ENCODE measurements around the gene HIF1AN.

Gene HIF1AN

GRCh38 chr10:100524638-100525037, 11.1 kb upstream of the HIF1AN start:
- DNase-seq (ENCODE audit: low read depth in 2 of 2): no peak
- H3K4me3 ChIP-seq (replicated peaks in 1 of 2; ENCODE audit: low read depth in 2 of 2, low read length in 2 of 2): no peak overlapping the region
- TF ChIP-seq CTCF (IDR thresholded peaks at IDR 0.05; ENCODE audit: low read depth, low read length): peak; percentile 3

- peak in 1 of 2 donors; percentile 52 for DNase-seq (ENCODE audit: low read depth in 2 of 2)
- peak overlapping the region; percentile 98 to 99 for H3K4me3 ChIP-seq (replicated peaks in 1 of 2; ENCODE audit: low read depth in 2 of 2, low read length in 2 of 2)
- TF ChIP-seq CTCF (IDR thresholded peaks at IDR 0.05; ENCODE audit: low read depth, low read length): no peak
Observed at GRCh38 chr10:100528123-100528886, 7.4 kb upstream of the HIF1AN start.

GRCh38 chr10:100528921-100529474, 6.7 kb upstream of the HIF1AN start:
- no peak for TF ChIP-seq CTCF (IDR thresholded peaks at IDR 0.05; ENCODE audit: low read depth, low read length)

GRCh38 chr10:100529475-100530298, 6.1 kb upstream of the HIF1AN start, which contains the start of gene NDUFB8:
Gene NDUFB8 (minus strand): TSS chr10:100529871. CDS start chr10:100529851, 20 bp downstream.
- TF ChIP-seq CTCF (IDR thresholded peaks at IDR 0.05; ENCODE audit: low read depth, low read length): no peak
- peak; percentile 85 to 90 for DNase-seq (ENCODE audit: low read depth in 2 of 2)
- H3K4me3 ChIP-seq (replicated peaks in 1 of 2; ENCODE audit: low read depth in 2 of 2, low read length in 2 of 2): peak within 1 kb of the TSS; percentile 98 to 99

More at GRCh38 chr10:100528921-100529474, 6.7 kb upstream of the HIF1AN start:
- H3K4me3 ChIP-seq (replicated peaks in 1 of 2; ENCODE audit: low read depth in 2 of 2, low read length in 2 of 2): peak overlapping the region; percentile 98 to 99
- DNase-seq (ENCODE audit: low read depth in 2 of 2): no peak

GRCh38 chr10:100531761-100532160, 4.0 kb upstream of the HIF1AN start:
- no peak for TF ChIP-seq CTCF (IDR thresholded peaks at IDR 0.05; ENCODE audit: low read depth, low read length)
- no peak for DNase-seq (ENCODE audit: low read depth in 2 of 2)
- H3K4me3 ChIP-seq (replicated peaks in 1 of 2; ENCODE audit: low read depth in 2 of 2, low read length in 2 of 2): no peak overlapping the region

GRCh38 chr10:100534726-100535125, 1.0 kb upstream of the HIF1AN start:
- DNase-seq (ENCODE audit: low read depth in 2 of 2): no peak
- H3K4me3 ChIP-seq (replicated peaks in 1 of 2; ENCODE audit: low read depth in 2 of 2, low read length in 2 of 2): no peak overlapping the region
- TF ChIP-seq CTCF (IDR thresholded peaks at IDR 0.05; ENCODE audit: low read depth, low read length): no peak
